22Rv1 (cell line): Measurements from ENCODE around the gene TRMT11.

ENCODE experiments used
- CTCF ChIP-seq: fragments of 450-650 bp; IDR thresholded peaks from 2 replicates; pipeline ENCODE4 v1.5.1; 2017; ENCODE audit warnings: mild to moderate bottlenecking
- ZFX ChIP-seq: fragments of 450-650 bp; IDR thresholded peaks from 2 replicates; pipeline ENCODE4 v1.6.1; 2017; ENCODE audit warnings: antibody characterized with exemption, borderline replicate concordance

- TF ChIP-seq CTCF (no peak), ZFX (no peak)
Observed at GRCh38 chr6:125991653-125992052, 5.3 kb downstream of the TRMT11 start.
